RWPE2 (cell line): ENCODE data around the gene ARHGEF7.
A peak's percentile ranks its signal among the peaks of the same experiment; 100 is the strongest.
"Not testable (repeated sequence)": the region's sequence is repeated elsewhere in the genome, so short reads cannot be mapped to it uniquely, and the experiment has no call there.

Experiments
- ATAC-seq: fragments of 200-7000 bp; cut with Tn5 transposase; 3 replicates; pipeline ENCODE4 v1.9.1; 2021; ENCODE audit warnings: low read depth
- DNase-seq: peaks from one replicate; pipeline ENCODE4 v3.0.0-alpha.2; 2020; ENCODE audit warnings: low spot score
- H3K27ac ChIP-seq: fragments of 450-650 bp; 2 replicates; pipeline ENCODE4 v1.5.1; 2017; ENCODE audit warnings: mild to moderate bottlenecking; ENCODE audit not compliant: poor library complexity, severe bottlenecking
- H3K27me3 ChIP-seq: fragments of 250-450 bp; sonication (Bioruptor Pico); 2 replicates; pipeline ENCODE4 v1.5.1; 2021; ENCODE audit warnings: mild to moderate bottlenecking, moderate library complexity; ENCODE audit not compliant: insufficient read depth, poor library complexity, severe bottlenecking
- H3K36me3 ChIP-seq: fragments of 250-450 bp; sonication (Bioruptor Pico); 2 replicates; pipeline ENCODE4 v1.5.1; 2020; ENCODE audit warnings: low read depth, mild to moderate bottlenecking, moderate library complexity
- H3K4me1 ChIP-seq: fragments of 250-450 bp; sonication (Bioruptor Pico); 2 replicates; pipeline ENCODE4 v1.5.1; 2021; ENCODE audit warnings: mild to moderate bottlenecking, moderate library complexity; ENCODE audit not compliant: insufficient read depth, poor library complexity, severe bottlenecking
- H3K4me3 ChIP-seq: fragments of 250-450 bp; sonication (Bioruptor Pico); 2 replicates; pipeline ENCODE4 v1.5.1; 2021; ENCODE audit warnings: mild to moderate bottlenecking, moderate library complexity; ENCODE audit not compliant: severe bottlenecking
- H3K9me3 ChIP-seq: fragments of 250-450 bp; sonication (Bioruptor Pico); 2 replicates; pipeline ENCODE4 v1.5.1; 2021; ENCODE audit warnings: mild to moderate bottlenecking, moderate library complexity; ENCODE audit not compliant: severe bottlenecking
- TF ChIP-seq, protein P1 (sequence below): fragments of 450-650 bp; IDR thresholded peaks from one replicate; pipeline ENCODE4 v1.5.1; 2017; ENCODE audit warnings: mild to moderate bottlenecking, moderate library complexity; ENCODE audit not compliant: poor library complexity, severe bottlenecking

The ARHGEF7 gene

GRCh38 chr13:111184458-111185401, 69.6 kb downstream of the ARHGEF7 start:
- H3K36me3 ChIP-seq: 0 out of 2 replicates have a peak, but pooled peaks cover 8% of the 10 kb centered on the region
- TF ChIP-seq, protein P1, sequence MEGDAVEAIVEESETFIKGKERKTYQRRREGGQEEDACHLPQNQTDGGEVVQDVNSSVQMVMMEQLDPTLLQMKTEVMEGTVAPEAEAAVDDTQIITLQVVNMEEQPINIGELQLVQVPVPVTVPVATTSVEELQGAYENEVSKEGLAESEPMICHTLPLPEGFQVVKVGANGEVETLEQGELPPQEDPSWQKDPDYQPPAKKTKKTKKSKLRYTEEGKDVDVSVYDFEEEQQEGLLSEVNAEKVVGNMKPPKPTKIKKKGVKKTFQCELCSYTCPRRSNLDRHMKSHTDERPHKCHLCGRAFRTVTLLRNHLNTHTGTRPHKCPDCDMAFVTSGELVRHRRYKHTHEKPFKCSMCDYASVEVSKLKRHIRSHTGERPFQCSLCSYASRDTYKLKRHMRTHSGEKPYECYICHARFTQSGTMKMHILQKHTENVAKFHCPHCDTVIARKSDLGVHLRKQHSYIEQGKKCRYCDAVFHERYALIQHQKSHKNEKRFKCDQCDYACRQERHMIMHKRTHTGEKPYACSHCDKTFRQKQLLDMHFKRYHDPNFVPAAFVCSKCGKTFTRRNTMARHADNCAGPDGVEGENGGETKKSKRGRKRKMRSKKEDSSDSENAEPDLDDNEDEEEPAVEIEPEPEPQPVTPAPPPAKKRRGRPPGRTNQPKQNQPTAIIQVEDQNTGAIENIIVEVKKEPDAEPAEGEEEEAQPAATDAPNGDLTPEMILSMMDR: no peak
- H3K4me1 ChIP-seq: peaks cover 11% of the 10 kb centered on the region
- H3K9me3 ChIP-seq: no peaks in the 10 kb centered on the region
- no peak overlapping the region for H3K4me3 ChIP-seq
- H3K27ac ChIP-seq: no peak overlapping the region
- no peaks in the 10 kb centered on the region for H3K27me3 ChIP-seq
- no peak for DNase-seq
- no peak for ATAC-seq

- Histone ChIP-seq H3K4me3 (no peak overlapping the region), H3K36me3 (0 out of 2 replicates have a peak, but pooled peaks cover 8% of the 10 kb centered on the region), H3K9me3 (no peaks in the 10 kb centered on the region), H3K4me1 (peaks cover 11% of the 10 kb centered on the region), H3K27ac (no peak overlapping the region), H3K27me3 (no peaks in the 10 kb centered on the region)
- TF ChIP-seq, protein P1: no peak
- no peak for ATAC-seq
- DNase-seq: no peak
Measured at GRCh38 chr13:111186305-111186935, 71.3 kb downstream of the ARHGEF7 start.

- peak; percentile 100 for ATAC-seq
- Histone ChIP-seq H3K9me3 (no peaks in the 10 kb centered on the region), H3K4me3 (no peak overlapping the region), H3K27me3 (no peaks in the 10 kb centered on the region), H3K36me3 (0 out of 2 replicates have a peak, but pooled peaks cover 8% of the 10 kb centered on the region), H3K4me1 (peaks cover 11% of the 10 kb centered on the region), H3K27ac (no peak overlapping the region)
- TF ChIP-seq, protein P1: no peak
- no peak for DNase-seq
Measured at GRCh38 chr13:111187960-111188541, 72.9 kb downstream of the ARHGEF7 start.

GRCh38 chr13:111189064-111189505, 74.0 kb downstream of the ARHGEF7 start:
- not testable (repeated sequence) for DNase-seq, H3K4me3 ChIP-seq, H3K36me3 ChIP-seq, H3K9me3 ChIP-seq, ATAC-seq, H3K27ac ChIP-seq, H3K27me3 ChIP-seq
- H3K4me1 ChIP-seq: peaks cover 11% of the 10 kb centered on the region

GRCh38 chr13:111189516-111189915, 74.4 kb downstream of the ARHGEF7 start:
- H3K9me3 ChIP-seq, H3K27ac ChIP-seq, H3K27me3 ChIP-seq, ATAC-seq, DNase-seq, H3K36me3 ChIP-seq, H3K4me3 ChIP-seq: not testable (repeated sequence)
- peaks cover 15% of the 10 kb centered on the region for H3K4me1 ChIP-seq

- H3K27ac ChIP-seq, H3K4me3 ChIP-seq, H3K4me1 ChIP-seq, H3K27me3 ChIP-seq, ATAC-seq, H3K36me3 ChIP-seq, DNase-seq, H3K9me3 ChIP-seq: not testable (repeated sequence)
Measured at GRCh38 chr13:111193223-111193622, 78.1 kb downstream of the ARHGEF7 start.

DNA sequence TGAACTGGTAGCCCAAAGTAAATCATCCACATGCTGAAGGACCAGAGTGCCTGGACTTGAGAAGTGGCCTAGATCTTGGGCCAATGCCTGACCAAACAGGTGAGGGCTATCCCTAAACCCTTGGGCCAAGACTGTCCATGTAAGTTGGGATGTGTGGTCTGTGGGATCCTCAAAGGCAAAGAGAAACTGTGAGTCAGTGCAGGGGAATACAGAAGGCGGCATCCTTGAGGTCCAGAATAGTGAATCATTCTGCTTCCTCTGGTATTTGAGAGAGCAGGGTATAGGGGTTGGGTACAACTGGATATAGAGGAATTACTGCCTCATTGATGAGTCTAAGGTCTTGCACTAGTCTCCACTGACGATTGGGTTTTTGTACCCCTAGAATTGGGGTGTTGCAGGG, 79.5 kb downstream of the ARHGEF7 start:
- H3K4me3 ChIP-seq, H3K36me3 ChIP-seq, DNase-seq, H3K4me1 ChIP-seq, H3K9me3 ChIP-seq, H3K27me3 ChIP-seq: not testable (repeated sequence)
- ATAC-seq: peak; percentile 73; the same call in 2 of the 3 replicates
- H3K27ac ChIP-seq: peak overlapping the region; percentile 35

DNA sequence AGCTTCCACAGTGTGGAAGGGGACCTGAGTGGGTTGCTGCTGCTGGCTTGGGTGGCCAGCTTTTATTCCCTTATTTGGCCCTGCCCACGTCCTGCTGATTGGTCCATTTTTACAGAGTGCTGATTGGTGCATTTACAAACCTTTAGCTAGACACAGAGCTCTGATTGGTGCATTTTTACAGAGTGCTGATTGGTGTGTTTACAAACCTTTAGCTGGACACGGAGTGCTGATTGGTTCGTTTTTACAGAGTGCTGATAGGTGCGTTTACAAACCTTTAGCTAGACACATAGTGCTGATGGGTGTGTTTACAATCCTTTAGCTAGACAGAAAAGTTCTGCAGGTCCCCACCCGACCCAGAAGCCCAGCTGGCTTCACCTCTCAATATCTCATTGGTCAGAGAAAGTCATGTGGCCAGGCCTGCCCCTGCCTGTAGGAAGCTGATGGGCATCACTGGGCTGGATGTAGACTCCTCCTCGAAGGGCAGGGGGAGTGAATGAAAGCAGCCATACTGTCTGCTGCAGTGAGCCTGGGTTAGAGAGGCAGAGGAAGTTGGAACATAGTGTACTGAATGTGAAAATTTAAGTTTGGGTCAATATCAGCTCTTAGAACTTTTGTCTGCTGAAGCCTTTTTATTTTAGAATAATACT, 83.7 kb downstream of the ARHGEF7 start:
- H3K36me3 ChIP-seq, DNase-seq, H3K9me3 ChIP-seq, ATAC-seq, H3K4me3 ChIP-seq, H3K27me3 ChIP-seq, H3K27ac ChIP-seq: not testable (repeated sequence)
- peaks cover 22% of the 10 kb centered on the region for H3K4me1 ChIP-seq
